ENCODE results near the gene NAB2.
"Not testable (repeated sequence)": the region's sequence is repeated elsewhere in the genome, so short reads cannot be mapped to it uniquely, and the experiment has no call there.

NAB2 gene

DNA sequence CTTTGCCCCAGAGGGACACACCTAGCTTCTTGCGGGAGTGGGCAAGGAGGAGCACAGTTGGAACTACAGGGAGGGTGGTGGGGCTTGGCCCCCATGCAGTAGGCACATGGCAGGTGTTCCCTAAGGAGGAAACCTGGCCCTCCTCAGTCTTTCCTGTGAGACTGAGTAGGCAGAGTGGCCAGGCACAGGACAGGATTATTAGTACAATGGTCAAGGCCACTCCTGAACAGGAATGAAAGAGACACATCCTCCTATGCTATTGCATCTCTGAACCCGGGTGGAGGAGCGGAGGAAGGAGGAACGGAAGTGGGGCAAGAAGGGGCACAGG lies 39.8 kb upstream of the NAB2 start:
- TF ChIP-seq FOXM1 (IDR thresholded peaks at IDR 0.05; ENCODE audit: borderline replicate concordance) = no peak
- TF ChIP-seq BHLHE40 (IDR thresholded peaks at IDR 0.05; ENCODE audit: borderline replicate concordance) = no peak
- TF ChIP-seq TARDBP (IDR thresholded peaks at IDR 0.05) = no peak
- no peak for TF ChIP-seq L3MBTL2 (conservative IDR thresholded peaks at IDR 0.05)
- no peak for TF ChIP-seq LEF1 (IDR thresholded peaks at IDR 0.05; ENCODE audit: borderline replicate concordance)
- no peak for TF ChIP-seq ARNT (IDR thresholded peaks at IDR 0.05)
- TF ChIP-seq FOXA1 (IDR thresholded peaks at IDR 0.05) = no peak
- ChIA-PET POLR2A (no interaction called here), CTCF (interaction anchor here (0.8 kb wide), 1 partner anchor 9 kb away, joined by 3 read pairs; no protein-coding TSS in a partner anchor)

DNA sequence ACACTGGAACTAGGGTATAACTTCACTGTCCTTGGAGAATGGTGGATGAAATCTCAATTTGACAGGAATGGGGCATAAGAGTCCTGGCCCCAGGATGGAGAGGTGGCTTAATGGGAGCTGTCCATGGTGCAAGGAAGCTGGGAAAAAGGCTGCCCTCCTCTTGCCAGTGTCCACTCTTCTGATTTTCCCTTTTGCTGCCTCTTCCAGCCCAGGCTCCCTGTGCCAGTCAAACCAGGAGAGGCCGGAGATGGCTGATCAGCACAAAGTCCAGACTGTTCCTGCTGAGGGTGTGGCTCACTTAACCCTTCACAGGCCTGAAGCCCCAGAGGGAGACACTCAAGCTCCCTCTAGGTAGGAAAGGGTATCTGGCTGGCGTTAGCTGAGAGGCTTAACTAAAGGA lies 39.0 kb upstream of the NAB2 start, which contains the start of gene MYO1A:
TSS of gene MYO1A (minus strand) at position 240 of the 400 bp plus-strand sequence. CDS start 1,806 bp downstream, outside the sequence.
- ChIA-PET CTCF (no interaction called here), POLR2A (interaction anchor here (1.6 kb wide), 1 partner anchor 12 kb away, joined by 3 read pairs; no protein-coding TSS in a partner anchor)

More for the DNA sequence above, 39.8 kb upstream of the NAB2 start:
- DNase-seq (ENCODE audit: extremely low spot score) = no peak

DNA sequence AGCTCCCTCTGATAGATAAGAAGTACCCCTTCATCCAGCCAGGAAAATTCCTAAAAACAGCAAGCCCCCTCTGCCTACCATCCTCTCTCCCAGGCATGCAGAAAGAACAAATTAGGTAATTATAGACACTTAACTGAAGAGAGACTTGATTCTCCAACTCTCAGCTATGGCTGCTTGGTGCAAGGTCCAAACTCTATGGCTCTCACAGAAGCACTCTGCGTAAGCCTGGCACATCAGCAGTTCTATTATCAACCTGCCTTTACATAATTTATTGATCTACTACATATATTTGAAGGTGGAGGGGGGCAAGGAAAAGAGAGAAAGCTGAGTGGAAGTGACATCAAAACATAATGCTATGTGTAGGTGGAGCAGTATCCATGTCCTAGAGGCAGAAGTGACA lies 37.9 kb upstream of the NAB2 start:
- TF ChIP-seq FOXK2 (IDR thresholded peaks at IDR 0.05) (no peak), CTBP1 (IDR thresholded peaks at IDR 0.05; ENCODE audit: borderline replicate concordance) (no peak), SP1 (IDR thresholded peaks at IDR 0.05) (no peak), FOXM1 (IDR thresholded peaks at IDR 0.05; ENCODE audit: borderline replicate concordance) (no peak), TARDBP (IDR thresholded peaks at IDR 0.05) (no peak), FOXA1 (IDR thresholded peaks at IDR 0.05) (no peak), L3MBTL2 (conservative IDR thresholded peaks at IDR 0.05) (no peak)
- TF ChIP-seq, protein P1, sequence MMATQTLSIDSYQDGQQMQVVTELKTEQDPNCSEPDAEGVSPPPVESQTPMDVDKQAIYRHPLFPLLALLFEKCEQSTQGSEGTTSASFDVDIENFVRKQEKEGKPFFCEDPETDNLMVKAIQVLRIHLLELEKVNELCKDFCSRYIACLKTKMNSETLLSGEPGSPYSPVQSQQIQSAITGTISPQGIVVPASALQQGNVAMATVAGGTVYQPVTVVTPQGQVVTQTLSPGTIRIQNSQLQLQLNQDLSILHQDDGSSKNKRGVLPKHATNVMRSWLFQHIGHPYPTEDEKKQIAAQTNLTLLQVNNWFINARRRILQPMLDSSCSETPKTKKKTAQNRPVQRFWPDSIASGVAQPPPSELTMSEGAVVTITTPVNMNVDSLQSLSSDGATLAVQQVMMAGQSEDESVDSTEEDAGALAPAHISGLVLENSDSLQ (IDR thresholded peaks at IDR 0.05) = no peak
- CTCF ChIA-PET = interaction anchor here (1.1 kb wide), 1 partner anchor 50 kb away, joined by 5 read pairs; no protein-coding TSS in a partner anchor
- POLR2A ChIA-PET = interaction anchor here (0.6 to 1.6 kb wide), 2 partner anchors 13 to 61 kb away, joined by 3 read pairs; partner anchors contain the start of gene STAT6
- DNase-seq (ENCODE audit: extremely low spot score) = no peak

More for the DNA sequence above, 39.0 kb upstream of the NAB2 start, which contains the start of gene MYO1A:
- DNase-seq (ENCODE audit: extremely low spot score) = no peak
- TF ChIP-seq CTBP1 (IDR thresholded peaks at IDR 0.05; ENCODE audit: borderline replicate concordance) (no peak), FOXM1 (IDR thresholded peaks at IDR 0.05; ENCODE audit: borderline replicate concordance) (no peak), BHLHE40 (IDR thresholded peaks at IDR 0.05; ENCODE audit: borderline replicate concordance) (no peak), NFRKB (IDR thresholded peaks at IDR 0.05) (no peak), FOXA1 (IDR thresholded peaks at IDR 0.05) (no peak), ZNF384 (IDR thresholded peaks at IDR 0.05) (no peak), L3MBTL2 (conservative IDR thresholded peaks at IDR 0.05) (no peak), SP1 (IDR thresholded peaks at IDR 0.05) (no peak), LEF1 (IDR thresholded peaks at IDR 0.05; ENCODE audit: borderline replicate concordance) (no peak), HDGF (IDR thresholded peaks at IDR 0.05; ENCODE audit: borderline replicate concordance) (no peak), SUZ12 (IDR thresholded peaks at IDR 0.05) (no peak), ELF4 (IDR thresholded peaks at IDR 0.05) (no peak), FOXK2 (IDR thresholded peaks at IDR 0.05) (no peak)

DNA sequence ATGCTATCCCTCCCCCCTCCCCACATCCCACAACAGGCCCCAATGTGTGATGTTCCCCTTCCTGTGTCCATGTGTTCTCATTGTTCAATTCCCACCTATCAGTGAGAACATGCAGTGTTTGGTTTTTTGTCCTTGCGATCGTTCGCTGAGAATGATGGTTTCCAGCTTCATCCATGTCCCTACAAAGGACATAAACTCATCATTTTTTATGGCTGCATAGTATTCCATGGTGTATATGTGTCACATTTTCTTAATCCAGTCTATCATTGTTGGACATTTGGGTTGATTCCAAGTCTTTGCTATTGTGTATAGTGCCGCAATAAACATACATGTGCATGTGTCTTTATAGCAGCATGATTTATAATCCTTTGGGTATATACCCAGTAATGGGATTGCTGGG lies 35.8 kb upstream of the NAB2 start:
- CTCF ChIA-PET; DNase-seq (ENCODE audit: extremely low spot score): not testable (repeated sequence)
- POLR2A ChIA-PET = interaction anchor here (1.1 kb wide), 1 partner anchor 26 kb away, joined by 3 read pairs; the partner anchor contains the start of gene NEMP1

DNA sequence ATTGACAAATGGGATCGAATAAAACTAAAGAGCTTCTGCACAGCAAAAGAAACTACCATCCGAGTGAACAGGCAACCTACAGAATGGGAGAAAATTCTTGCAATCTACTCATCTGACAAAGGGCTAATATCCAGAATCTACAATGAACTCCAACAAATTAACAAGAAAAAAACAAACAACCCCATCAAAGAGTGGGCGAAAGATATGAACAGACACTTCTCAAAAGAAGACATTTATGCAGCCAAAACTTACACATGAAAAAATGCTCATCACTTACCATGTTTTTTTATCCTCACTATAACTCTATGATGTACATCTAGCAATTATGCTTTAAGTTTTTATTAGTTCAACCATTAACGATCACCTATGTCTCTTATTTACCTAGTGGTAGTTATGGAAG lies 35.0 kb upstream of the NAB2 start:
- CTCF ChIA-PET; DNase-seq (ENCODE audit: extremely low spot score); POLR2A ChIA-PET: not testable (repeated sequence)

DNA sequence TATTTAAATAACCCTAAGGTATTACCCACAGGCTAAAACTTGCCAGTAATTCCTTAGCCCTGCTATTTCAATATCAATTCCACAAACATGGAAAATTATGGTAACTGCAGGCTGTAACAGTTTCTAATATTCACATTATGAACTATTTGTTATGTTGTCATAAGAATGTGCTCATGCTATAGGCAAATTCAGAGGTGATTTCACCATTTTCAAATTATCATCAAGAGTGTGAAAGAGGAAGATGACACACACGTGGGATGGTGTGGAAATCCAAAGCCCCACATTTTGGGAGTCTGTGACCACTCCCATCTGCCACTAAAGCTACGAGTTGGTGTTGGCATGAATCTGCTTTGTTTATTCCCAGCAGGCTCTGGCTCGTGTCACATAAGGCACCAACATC lies 33.1 kb upstream of the NAB2 start:
- ChIA-PET CTCF (no interaction called here), POLR2A (no interaction called here)
- no peak for TF ChIP-seq ARNT (IDR thresholded peaks at IDR 0.05)
- TF ChIP-seq TARDBP (IDR thresholded peaks at IDR 0.05) = no peak
- no peak for TF ChIP-seq NFRKB (IDR thresholded peaks at IDR 0.05)
- no peak for TF ChIP-seq SP1 (IDR thresholded peaks at IDR 0.05)
- no peak for TF ChIP-seq FOXK2 (IDR thresholded peaks at IDR 0.05)
- no peak for TF ChIP-seq FOXA1 (IDR thresholded peaks at IDR 0.05)
- TF ChIP-seq SUZ12 (IDR thresholded peaks at IDR 0.05) = no peak
- TF ChIP-seq HDGF (IDR thresholded peaks at IDR 0.05; ENCODE audit: borderline replicate concordance) = no peak
- no peak for TF ChIP-seq ZNF384 (IDR thresholded peaks at IDR 0.05)
- DNase-seq (ENCODE audit: extremely low spot score) = no peak

DNA sequence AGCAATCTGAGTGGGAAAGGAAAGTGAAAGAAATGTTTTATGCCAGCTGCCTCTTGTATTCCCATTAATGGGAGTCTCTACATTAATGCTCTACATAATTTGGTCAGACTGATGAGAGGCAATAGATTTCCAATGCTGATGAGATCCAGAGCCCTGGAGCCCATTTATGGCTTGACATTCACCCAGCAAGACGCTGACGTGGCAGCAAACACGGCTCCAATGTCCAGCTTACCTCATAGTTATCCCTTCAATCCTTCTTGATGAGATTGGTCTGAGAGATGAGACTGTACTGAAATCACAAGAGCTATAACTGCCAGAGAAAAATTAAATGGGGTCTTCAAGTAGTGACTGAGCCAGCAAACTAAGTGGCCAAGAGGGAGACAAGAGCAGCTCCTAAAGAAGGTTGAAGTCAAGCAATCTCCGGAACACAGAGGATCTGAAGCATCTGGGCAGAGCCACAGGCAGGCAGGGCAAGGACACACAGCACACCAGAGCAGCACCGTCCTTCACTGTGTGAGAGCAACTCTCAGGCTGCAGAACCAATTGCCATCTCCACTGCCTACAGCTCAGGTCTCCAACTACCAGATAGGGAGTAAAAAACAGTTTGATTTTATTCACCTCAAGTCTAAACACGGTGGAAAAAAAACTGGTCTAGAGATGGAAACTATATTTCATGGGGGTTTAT lies 31.7 kb upstream of the NAB2 start:
- CTCF ChIA-PET = interaction anchor here (0.6 kb wide), 1 partner anchor 223 kb away, joined by 3 read pairs; no protein-coding TSS in a partner anchor
- no peak for TF ChIP-seq L3MBTL2 (conservative IDR thresholded peaks at IDR 0.05)
- no peak for TF ChIP-seq FOXK2 (IDR thresholded peaks at IDR 0.05)
- no peak for TF ChIP-seq BHLHE40 (IDR thresholded peaks at IDR 0.05; ENCODE audit: borderline replicate concordance)
- no peak for TF ChIP-seq ELF4 (IDR thresholded peaks at IDR 0.05)
- TF ChIP-seq, protein P1 (IDR thresholded peaks at IDR 0.05) = no peak
- POLR2A ChIA-PET = interaction anchor here (1.0 kb wide), 1 partner anchor 21 kb away, joined by 3 read pairs; the partner anchor contains the start of gene NEMP1
- DNase-seq (ENCODE audit: extremely low spot score) = no peak

DNA sequence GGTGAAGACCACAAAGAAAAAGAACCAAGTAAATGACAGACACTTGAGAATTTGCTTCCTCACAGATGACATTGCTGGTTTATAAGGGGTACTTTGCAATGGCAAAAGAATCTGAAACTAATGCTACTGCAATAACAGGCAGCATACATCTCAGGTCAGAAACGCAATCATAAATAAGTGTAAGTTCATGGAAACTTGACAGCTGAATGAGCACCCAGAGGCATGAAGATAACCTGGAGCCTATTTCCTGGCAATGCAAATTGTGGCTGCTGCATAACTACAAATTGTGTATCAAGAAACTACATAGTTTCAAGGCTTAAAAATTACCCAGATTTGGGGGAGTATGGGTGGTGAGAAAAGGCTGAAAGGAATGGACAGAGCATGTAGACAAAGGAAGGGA lies 30.5 kb upstream of the NAB2 start:
- TF ChIP-seq L3MBTL2 (conservative IDR thresholded peaks at IDR 0.05) (no peak), TARDBP (IDR thresholded peaks at IDR 0.05) (no peak), FOXK2 (IDR thresholded peaks at IDR 0.05) (no peak), LEF1 (IDR thresholded peaks at IDR 0.05; ENCODE audit: borderline replicate concordance) (no peak), FOXA1 (IDR thresholded peaks at IDR 0.05) (no peak), HDGF (IDR thresholded peaks at IDR 0.05; ENCODE audit: borderline replicate concordance) (no peak), NFRKB (IDR thresholded peaks at IDR 0.05) (no peak), ELF4 (IDR thresholded peaks at IDR 0.05) (no peak), FOXM1 (IDR thresholded peaks at IDR 0.05; ENCODE audit: borderline replicate concordance) (no peak)
- ChIA-PET POLR2A (no interaction called here), CTCF (no interaction called here)
- DNase-seq (ENCODE audit: extremely low spot score) = no peak
